Measurements from ENCODE around the gene CFAP70. TPM values are rescaled to one million over a fixed set of nuclear protein-coding genes. Genes with fewer than 3 reads are reported as not detected.

CFAP70 gene
- total and polyA plus RNA-seq, 4 donors: 4.7 to 22.6 (median 11.5) TPM

GRCh38 chr10:73210395-73211105, 148.1 kb downstream of the CFAP70 start:
- DNase-seq (ENCODE audit: low read depth in 4 of 6, low spot score in 6 of 6): no peak
- Histone ChIP-seq H3K27ac (ENCODE audit: low read depth, low read length) (no peak overlapping the region), H3K4me3 (ENCODE audit: low read depth, low read length) (no peak overlapping the region), H3K4me1 (ENCODE audit: control insufficient read depth, insufficient read depth, low read length) (no peaks in the 10 kb centered on the region), H3K9me3 (ENCODE audit: control insufficient read depth, insufficient read depth, low read length) (no peaks in the 10 kb centered on the region), H3K27me3 (ENCODE audit: control insufficient read depth, insufficient read depth, low read length) (no peaks in the 10 kb centered on the region), H3K36me3 (ENCODE audit: control insufficient read depth, insufficient read depth, low read length) (peaks cover 17% of the 10 kb centered on the region)
- 100% methylated on average over 1 of the region's 3 CpGs for WGBS (ENCODE audit: insufficient coverage)

- no peak for DNase-seq (ENCODE audit: low read depth in 4 of 6, low spot score in 6 of 6)
- 75% methylated on average over 1 of the region's 1 CpG for WGBS (ENCODE audit: insufficient coverage)
- Histone ChIP-seq H3K4me3 (ENCODE audit: low read depth, low read length) (no peak overlapping the region), H3K27me3 (ENCODE audit: control insufficient read depth, insufficient read depth, low read length) (no peaks in the 10 kb centered on the region), H3K9me3 (ENCODE audit: control insufficient read depth, insufficient read depth, low read length) (no peaks in the 10 kb centered on the region), H3K27ac (ENCODE audit: low read depth, low read length) (no peak overlapping the region), H3K4me1 (ENCODE audit: control insufficient read depth, insufficient read depth, low read length) (no peaks in the 10 kb centered on the region), H3K36me3 (ENCODE audit: control insufficient read depth, insufficient read depth, low read length) (peaks cover 19% of the 10 kb centered on the region)
These were observed 149.0 kb downstream of the CFAP70 start for GRCh38 chr10:73209705-73210104.

GRCh38 chr10:73207883-73208282, 150.8 kb downstream of the CFAP70 start:
- no peaks in the 10 kb centered on the region for H3K9me3 ChIP-seq (ENCODE audit: control insufficient read depth, insufficient read depth, low read length)
- whole genome bisulfite sequencing (ENCODE audit: insufficient coverage): 92% methylated on average over 1 of the region's 2 CpGs
- no peak for DNase-seq (ENCODE audit: low read depth in 4 of 6, low spot score in 6 of 6)
- H3K4me3 ChIP-seq (ENCODE audit: low read depth, low read length): no peak overlapping the region
- H3K27me3 ChIP-seq (ENCODE audit: control insufficient read depth, insufficient read depth, low read length): no peaks in the 10 kb centered on the region
- peaks cover 18% of the 10 kb centered on the region for H3K36me3 ChIP-seq (ENCODE audit: control insufficient read depth, insufficient read depth, low read length)
- H3K4me1 ChIP-seq (ENCODE audit: control insufficient read depth, insufficient read depth, low read length): no peaks in the 10 kb centered on the region
- H3K27ac ChIP-seq (ENCODE audit: low read depth, low read length): no peak overlapping the region

GRCh38 chr10:73206385-73206784, 152.3 kb downstream of the CFAP70 start:
- Histone ChIP-seq H3K36me3 (ENCODE audit: control insufficient read depth, insufficient read depth, low read length) (peaks cover 14% of the 10 kb centered on the region), H3K27me3 (ENCODE audit: control insufficient read depth, insufficient read depth, low read length) (no peaks in the 10 kb centered on the region), H3K27ac (ENCODE audit: low read depth, low read length) (no peak overlapping the region), H3K4me1 (ENCODE audit: control insufficient read depth, insufficient read depth, low read length) (no peaks in the 10 kb centered on the region), H3K4me3 (ENCODE audit: low read depth, low read length) (no peak overlapping the region), H3K9me3 (ENCODE audit: control insufficient read depth, insufficient read depth, low read length) (no peaks in the 10 kb centered on the region)
- 97% methylated on average over 4 of the region's 5 CpGs for WGBS (ENCODE audit: insufficient coverage)
- no peak for DNase-seq (ENCODE audit: low read depth in 4 of 6, low spot score in 6 of 6)

GRCh38 chr10:73205890-73206289, 152.8 kb downstream of the CFAP70 start:
- no peak overlapping the region for H3K4me3 ChIP-seq (ENCODE audit: low read depth, low read length)
- no peak overlapping the region for H3K27ac ChIP-seq (ENCODE audit: low read depth, low read length)
- 100% methylated on average over 1 of the region's 1 CpG for WGBS (ENCODE audit: insufficient coverage)
- no peaks in the 10 kb centered on the region for H3K27me3 ChIP-seq (ENCODE audit: control insufficient read depth, insufficient read depth, low read length)
- no peaks in the 10 kb centered on the region for H3K9me3 ChIP-seq (ENCODE audit: control insufficient read depth, insufficient read depth, low read length)
- H3K4me1 ChIP-seq (ENCODE audit: control insufficient read depth, insufficient read depth, low read length): no peaks in the 10 kb centered on the region
- peaks cover 13% of the 10 kb centered on the region for H3K36me3 ChIP-seq (ENCODE audit: control insufficient read depth, insufficient read depth, low read length)
- DNase-seq (ENCODE audit: low read depth in 4 of 6, low spot score in 6 of 6): no peak

GRCh38 chr10:73205081-73205480, 153.6 kb downstream of the CFAP70 start:
- 100% methylated on average over 2 of the region's 3 CpGs for WGBS (ENCODE audit: insufficient coverage)
- Histone ChIP-seq H3K27ac (ENCODE audit: low read depth, low read length) (no peak overlapping the region), H3K27me3 (ENCODE audit: control insufficient read depth, insufficient read depth, low read length) (no peaks in the 10 kb centered on the region), H3K4me3 (ENCODE audit: low read depth, low read length) (no peak overlapping the region), H3K9me3 (ENCODE audit: control insufficient read depth, insufficient read depth, low read length) (no peaks in the 10 kb centered on the region), H3K36me3 (ENCODE audit: control insufficient read depth, insufficient read depth, low read length) (peaks cover 9% of the 10 kb centered on the region), H3K4me1 (ENCODE audit: control insufficient read depth, insufficient read depth, low read length) (no peaks in the 10 kb centered on the region)
- DNase-seq (ENCODE audit: low read depth in 4 of 6, low spot score in 6 of 6): no peak

Small RNA genes lying within 50 kb of the gene (small RNA-seq; reads per million reads assigned to genes)
- gene RF00019 (ENCODE audit: low replicate concordance) (not detected), gene RNU6-833P (ENCODE audit: low replicate concordance) (not detected)

Other genes with a start within 250 kb of the CFAP70 start
- gene NUDT13, start 248.4 kb downstream of the CFAP70 start, total RNA-seq: 1 to 10 TPM in 1 of 2 donors, under 1 TPM in 1; 0.50 to 2.4 TPM
- 1 to 10 TPM; 2.4 to 5.4 TPM for gene NUDT13, start 248.4 kb downstream of the CFAP70 start, polyA plus RNA-seq (ENCODE audit: insufficient read length in 2 of 2)
- 10 to 100 TPM; 28.9 to 30.9 TPM for gene ECD, start 190.9 kb downstream of the CFAP70 start, total RNA-seq
- gene ECD, start 190.9 kb downstream of the CFAP70 start, polyA plus RNA-seq (ENCODE audit: insufficient read length in 2 of 2): 10 to 100 TPM; 30.6 to 30.8 TPM
- 10 to 100 TPM; 32.1 to 39.5 TPM for gene FAM149B1, start 190.7 kb downstream of the CFAP70 start, total RNA-seq
- 10 to 100 TPM; 36.9 to 39.9 TPM for gene FAM149B1, start 190.7 kb downstream of the CFAP70 start, polyA plus RNA-seq (ENCODE audit: insufficient read length in 2 of 2)
- 10 to 100 TPM; 26.4 to 35.8 TPM for gene DNAJC9, start 111.6 kb downstream of the CFAP70 start, total RNA-seq
- 10 to 100 TPM; 36.6 to 37.9 TPM for gene DNAJC9, start 111.6 kb downstream of the CFAP70 start, polyA plus RNA-seq (ENCODE audit: insufficient read length in 2 of 2)
- 10 to 100 TPM; 62.2 to 65.8 TPM for gene MRPS16, start 106.2 kb downstream of the CFAP70 start, total RNA-seq
- gene MRPS16, start 106.2 kb downstream of the CFAP70 start, polyA plus RNA-seq (ENCODE audit: insufficient read length in 2 of 2): 10 to 100 TPM; 68.8 to 84.3 TPM
- 10 to 100 TPM; 69.9 to 72.3 TPM for gene ANXA7, start 55.2 kb upstream of the CFAP70 start, total RNA-seq
- gene ANXA7, start 55.2 kb upstream of the CFAP70 start, polyA plus RNA-seq (ENCODE audit: insufficient read length in 2 of 2): 10 to 100 TPM; 55.6 to 59.2 TPM
- gene MSS51, start 74.7 kb upstream of the CFAP70 start, total RNA-seq: 1 to 10 TPM; 3.2 to 3.9 TPM
- 1 to 10 TPM; 2.4 to 6.4 TPM for gene MSS51, start 74.7 kb upstream of the CFAP70 start, polyA plus RNA-seq (ENCODE audit: insufficient read length in 2 of 2)
- 100 to 1,000 TPM in 1 of 2 donors, 10 to 100 TPM in 1; 49.1 to 180 TPM for gene PPP3CB, start 137.2 kb upstream of the CFAP70 start, total RNA-seq
- gene PPP3CB, start 137.2 kb upstream of the CFAP70 start, polyA plus RNA-seq (ENCODE audit: insufficient read length in 2 of 2): 100 to 1,000 TPM; 166 to 173 TPM
- 10 to 100 TPM; 94.2 to 98.3 TPM for gene USP54, start 232.5 kb upstream of the CFAP70 start, total RNA-seq
- gene USP54, start 232.5 kb upstream of the CFAP70 start, polyA plus RNA-seq (ENCODE audit: insufficient read length in 2 of 2): 10 to 100 TPM; 79.0 to 84.3 TPM